SU-DHL-6 (cell line): ENCODE measurements around the gene ZG16.

Experiments used
- CTCF ChIP-seq: fragments of 200-600 bp; sonication (generic); IDR thresholded peaks from one replicate; pipeline ENCODE4 v1.5.1; 2017; ENCODE audit warnings: antibody characterized with exemption, mild to moderate bottlenecking, low read length, moderate library complexity; ENCODE audit not compliant: insufficient read depth, poor library complexity, severe bottlenecking
- EZH2phosphoT487 ChIP-seq: fragments of 200-600 bp; sonication (generic), shearing (Covaris generic); conservative IDR thresholded peaks from 2 replicates; pipeline ENCODE4 v1.6.1; 2018; ENCODE audit warnings: mild to moderate bottlenecking, antibody characterized with exemption, low read length, moderate library complexity, mixed read lengths

GRCh38 chr16:29806641-29807425 is 28.8 kb downstream of the ZG16 start:
- TF ChIP-seq CTCF (no peak), EZH2phosphoT487 (no peak)
